Neural cell (in vitro differentiated cells): ENCODE results near the gene IGSF9B.

Experiments
- EP300 ChIP-seq: fragments of 450-650 bp; conservative IDR thresholded peaks from 2 replicates; pipeline ENCODE4 v1.6.1; 2014; ENCODE audit warnings: antibody characterized with exemption, mild to moderate bottlenecking, moderate library complexity; ENCODE audit not compliant: poor library complexity, severe bottlenecking
- EZH2 ChIP-seq: fragments of 200-600, 300-800 bp; shearing (Covaris generic), sonication (generic); IDR thresholded peaks from 2 replicates; pipeline ENCODE4 v1.6.1; 2014; ENCODE audit warnings: antibody characterized with exemption, low read length, borderline replicate concordance, mild to moderate bottlenecking; ENCODE audit not compliant: insufficient read depth, poor library complexity, severe bottlenecking
- MXI1 ChIP-seq: fragments of 450-650 bp; conservative IDR thresholded peaks from 2 replicates; pipeline ENCODE4 v1.6.1; 2014; ENCODE audit warnings: antibody characterized with exemption, mild to moderate bottlenecking; ENCODE audit not compliant: poor library complexity, severe bottlenecking
- TAF1 ChIP-seq: IDR thresholded peaks from 2 replicates; pipeline ENCODE4 v1.6.1; 2012; ENCODE audit warnings: low read depth
- TF ChIP-seq, protein P1 (sequence below): fragments of 450-650 bp; IDR thresholded peaks from 2 replicates; pipeline ENCODE4 v1.5.1; 2014; ENCODE audit warnings: antibody characterized with exemption, mild to moderate bottlenecking, moderate library complexity; ENCODE audit not compliant: poor library complexity, severe bottlenecking
- TF ChIP-seq, protein P2 (sequence below): IDR thresholded peaks from 2 replicates; pipeline ENCODE4 v1.6.1; 2012; ENCODE audit warnings: borderline replicate concordance

DNA sequence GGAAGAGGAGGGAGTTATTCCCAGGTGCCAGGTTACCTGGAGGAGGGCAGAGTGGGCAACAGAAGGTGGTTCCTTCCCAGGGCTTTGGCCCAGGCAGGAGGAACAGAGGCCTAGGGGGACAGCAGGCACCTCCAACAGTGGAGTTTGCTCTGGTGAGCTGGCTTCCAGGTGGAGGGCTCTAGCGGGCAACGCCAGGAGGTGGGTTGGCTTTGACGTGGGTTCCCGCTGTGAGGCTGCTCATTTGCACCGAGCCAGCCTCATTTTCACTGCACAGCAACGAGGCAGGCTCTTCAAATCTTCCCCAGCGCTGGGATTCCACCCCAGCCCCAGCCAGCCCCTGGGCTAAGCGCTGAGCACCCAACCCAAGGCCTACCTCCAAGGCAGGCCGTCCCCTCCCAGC is 8.1 kb downstream of the IGSF9B start:
- TF ChIP-seq, protein P1, sequence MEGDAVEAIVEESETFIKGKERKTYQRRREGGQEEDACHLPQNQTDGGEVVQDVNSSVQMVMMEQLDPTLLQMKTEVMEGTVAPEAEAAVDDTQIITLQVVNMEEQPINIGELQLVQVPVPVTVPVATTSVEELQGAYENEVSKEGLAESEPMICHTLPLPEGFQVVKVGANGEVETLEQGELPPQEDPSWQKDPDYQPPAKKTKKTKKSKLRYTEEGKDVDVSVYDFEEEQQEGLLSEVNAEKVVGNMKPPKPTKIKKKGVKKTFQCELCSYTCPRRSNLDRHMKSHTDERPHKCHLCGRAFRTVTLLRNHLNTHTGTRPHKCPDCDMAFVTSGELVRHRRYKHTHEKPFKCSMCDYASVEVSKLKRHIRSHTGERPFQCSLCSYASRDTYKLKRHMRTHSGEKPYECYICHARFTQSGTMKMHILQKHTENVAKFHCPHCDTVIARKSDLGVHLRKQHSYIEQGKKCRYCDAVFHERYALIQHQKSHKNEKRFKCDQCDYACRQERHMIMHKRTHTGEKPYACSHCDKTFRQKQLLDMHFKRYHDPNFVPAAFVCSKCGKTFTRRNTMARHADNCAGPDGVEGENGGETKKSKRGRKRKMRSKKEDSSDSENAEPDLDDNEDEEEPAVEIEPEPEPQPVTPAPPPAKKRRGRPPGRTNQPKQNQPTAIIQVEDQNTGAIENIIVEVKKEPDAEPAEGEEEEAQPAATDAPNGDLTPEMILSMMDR, result no peak
- TF ChIP-seq, protein P2, sequence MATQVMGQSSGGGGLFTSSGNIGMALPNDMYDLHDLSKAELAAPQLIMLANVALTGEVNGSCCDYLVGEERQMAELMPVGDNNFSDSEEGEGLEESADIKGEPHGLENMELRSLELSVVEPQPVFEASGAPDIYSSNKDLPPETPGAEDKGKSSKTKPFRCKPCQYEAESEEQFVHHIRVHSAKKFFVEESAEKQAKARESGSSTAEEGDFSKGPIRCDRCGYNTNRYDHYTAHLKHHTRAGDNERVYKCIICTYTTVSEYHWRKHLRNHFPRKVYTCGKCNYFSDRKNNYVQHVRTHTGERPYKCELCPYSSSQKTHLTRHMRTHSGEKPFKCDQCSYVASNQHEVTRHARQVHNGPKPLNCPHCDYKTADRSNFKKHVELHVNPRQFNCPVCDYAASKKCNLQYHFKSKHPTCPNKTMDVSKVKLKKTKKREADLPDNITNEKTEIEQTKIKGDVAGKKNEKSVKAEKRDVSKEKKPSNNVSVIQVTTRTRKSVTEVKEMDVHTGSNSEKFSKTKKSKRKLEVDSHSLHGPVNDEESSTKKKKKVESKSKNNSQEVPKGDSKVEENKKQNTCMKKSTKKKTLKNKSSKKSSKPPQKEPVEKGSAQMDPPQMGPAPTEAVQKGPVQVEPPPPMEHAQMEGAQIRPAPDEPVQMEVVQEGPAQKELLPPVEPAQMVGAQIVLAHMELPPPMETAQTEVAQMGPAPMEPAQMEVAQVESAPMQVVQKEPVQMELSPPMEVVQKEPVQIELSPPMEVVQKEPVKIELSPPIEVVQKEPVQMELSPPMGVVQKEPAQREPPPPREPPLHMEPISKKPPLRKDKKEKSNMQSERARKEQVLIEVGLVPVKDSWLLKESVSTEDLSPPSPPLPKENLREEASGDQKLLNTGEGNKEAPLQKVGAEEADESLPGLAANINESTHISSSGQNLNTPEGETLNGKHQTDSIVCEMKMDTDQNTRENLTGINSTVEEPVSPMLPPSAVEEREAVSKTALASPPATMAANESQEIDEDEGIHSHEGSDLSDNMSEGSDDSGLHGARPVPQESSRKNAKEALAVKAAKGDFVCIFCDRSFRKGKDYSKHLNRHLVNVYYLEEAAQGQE, result no peak
- TF ChIP-seq EZH2 (no peak), MXI1 (no peak), TAF1 (peak; percentile 32), EP300 (no peak)
